Activated CD8-positive, alpha-beta memory T cell treated with anti-CD3 and anti-CD28 coated beads, Interleukin-2, amount 10 ng/mL, durations not matched to agents 7 days and 5 days (primary cell): ENCODE measurements around the gene SPATA1. TPM values are rescaled to one million over a fixed set of nuclear protein-coding genes. Genes with fewer than 3 reads are reported as not detected.

Experiments used
- ATAC-seq: fragments of 150-1000 bp; cut with Tn5 transposase; one replicate; pipeline ENCODE4 v1.10.0; 2021; ENCODE audit warnings: moderate library complexity
- CTCF ChIA-PET: fragments of 350-600 bp; sonication (Branson Sonifier 250); formaldehyde crosslinking; loops from one replicate; lab custom pipeline; 2021; ENCODE audit warnings: antibody characterized with exemption; lab: Charles Lee
- DNase-seq: peaks from one replicate; pipeline ENCODE4 v3.0.0-alpha.2; 2020
- H3K27ac Mint-ChIP-seq: one replicate; pipeline ENCODE4 v1.8.0; 2021; ENCODE audit warnings: mild to moderate bottlenecking, mixed read lengths
- H3K27me3 Mint-ChIP-seq: one replicate; pipeline ENCODE4 v1.8.0; 2021; ENCODE audit warnings: mixed read lengths
- H3K36me3 Mint-ChIP-seq: one replicate; pipeline ENCODE4 v1.8.0; 2021; ENCODE audit warnings: mild to moderate bottlenecking, mixed read lengths
- H3K4me1 Mint-ChIP-seq: one replicate; pipeline ENCODE4 v1.8.0; 2021; ENCODE audit warnings: mixed read lengths
- H3K4me3 Mint-ChIP-seq: one replicate; pipeline ENCODE4 v1.8.0; 2021; ENCODE audit warnings: mild to moderate bottlenecking, moderate library complexity, mixed read lengths
- H3K9me3 Mint-ChIP-seq: one replicate; pipeline ENCODE4 v1.8.0; 2022; ENCODE audit warnings: low read depth, mixed read lengths
- total RNA-seq, 2 experiments: library from RNA; stranded (reverse); gene quantifications; one replicate each; pipeline ENCODE4 v1.2.3, GENCODE V29; 2021

The SPATA1 gene
- total RNA-seq, 2 experiments from 2014 or later: 2.1 to 6.1 TPM

- peaks cover 9% of the 10 kb centered on the region for H3K36me3 Mint-ChIP-seq
- no peaks in the 10 kb centered on the region for H3K27me3 Mint-ChIP-seq
- no peaks in the 10 kb centered on the region for H3K4me1 Mint-ChIP-seq
- ATAC-seq (no peak), DNase-seq (no peak)
- H3K4me3 Mint-ChIP-seq: no peak overlapping the region
- H3K9me3 Mint-ChIP-seq: peaks cover 3% of the 10 kb centered on the region
- no peak overlapping the region for H3K27ac Mint-ChIP-seq
- CTCF ChIA-PET: no interaction called here
Observed at GRCh38 chr1:84525779-84526178, 19.6 kb downstream of the SPATA1 start.

- H3K27me3 Mint-ChIP-seq: no peaks in the 10 kb centered on the region
- H3K9me3 Mint-ChIP-seq: no peaks in the 10 kb centered on the region
- peaks cover 26% of the 10 kb centered on the region for H3K4me1 Mint-ChIP-seq
- H3K27ac Mint-ChIP-seq: peak overlapping the region; percentile 12
- ATAC-seq (peak; percentile 58), DNase-seq (no peak)
- H3K36me3 Mint-ChIP-seq: peaks cover 27% of the 10 kb centered on the region
- H3K4me3 Mint-ChIP-seq: no peak overlapping the region
- CTCF ChIA-PET: interaction anchor here (0.6 to 1.2 kb wide), 2 partner anchors 82 to 96 kb away, joined by 3 read pairs; no protein-coding TSS in a partner anchor
Observed at GRCh38 chr1:84538599-84538998, 32.4 kb downstream of the SPATA1 start.

GRCh38 chr1:84539972-84540371 is 33.8 kb downstream of the SPATA1 start:
- Mint-ChIP-seq H3K9me3 (no peaks in the 10 kb centered on the region), H3K36me3 (peaks cover 31% of the 10 kb centered on the region), H3K27ac (peak overlapping the region; percentile 23), H3K27me3 (no peaks in the 10 kb centered on the region), H3K4me3 (no peak overlapping the region), H3K4me1 (peaks cover 24% of the 10 kb centered on the region)
- no peak for ATAC-seq
- CTCF ChIA-PET: interaction anchor here (0.8 to 1.5 kb wide), 3 partner anchors 22 to 399 kb away, joined by 3 to 4 read pairs (median 3); partner anchors contain the start of genes GNG5 and SPATA1
- no peak for DNase-seq

GRCh38 chr1:84540759-84541158 is 34.6 kb downstream of the SPATA1 start:
- no peak overlapping the region for H3K4me3 Mint-ChIP-seq
- H3K27me3 Mint-ChIP-seq: no peaks in the 10 kb centered on the region
- H3K9me3 Mint-ChIP-seq: no peaks in the 10 kb centered on the region
- no peak overlapping the region for H3K27ac Mint-ChIP-seq
- no peak for DNase-seq
- ATAC-seq: no peak
- H3K36me3 Mint-ChIP-seq: peaks cover 31% of the 10 kb centered on the region
- H3K4me1 Mint-ChIP-seq: peaks cover 22% of the 10 kb centered on the region
- CTCF ChIA-PET: interaction anchor here (0.9 to 1.5 kb wide), 2 partner anchors 23 to 399 kb away, joined by 3 to 4 read pairs; no protein-coding TSS in a partner anchor

GRCh38 chr1:84541679-84542078 is 35.5 kb downstream of the SPATA1 start:
- H3K4me1 Mint-ChIP-seq: peaks cover 22% of the 10 kb centered on the region
- CTCF ChIA-PET: interaction anchor here (1.0 to 2.4 kb wide), 3 partner anchors 99 to 400 kb away, joined by 3 to 7 read pairs (median 3); partner anchors contain the start of gene PRKACB
- no peak overlapping the region for H3K4me3 Mint-ChIP-seq

GRCh38 chr1:84550826-84551225 is 44.6 kb downstream of the SPATA1 start:
- Mint-ChIP-seq H3K27ac (no peak overlapping the region), H3K4me3 (no peak overlapping the region), H3K9me3 (no peaks in the 10 kb centered on the region), H3K27me3 (no peaks in the 10 kb centered on the region), H3K36me3 (peaks cover 8% of the 10 kb centered on the region), H3K4me1 (no peaks in the 10 kb centered on the region)
- DNase-seq: no peak
- CTCF ChIA-PET: interaction anchor here (1.0 to 1.3 kb wide), 2 partner anchors 10 to 22 kb away, joined by 3 read pairs; no protein-coding TSS in a partner anchor
- no peak for ATAC-seq

More at GRCh38 chr1:84541679-84542078, 35.5 kb downstream of the SPATA1 start:
- ATAC-seq: no peak
- Mint-ChIP-seq H3K9me3 (no peaks in the 10 kb centered on the region), H3K27me3 (no peaks in the 10 kb centered on the region), H3K27ac (no peak overlapping the region), H3K36me3 (peaks cover 31% of the 10 kb centered on the region)
- no peak for DNase-seq

- DNase-seq (no peak), ATAC-seq (no peak)
- peaks cover 54% of the 10 kb centered on the region for H3K36me3 Mint-ChIP-seq
- H3K27ac Mint-ChIP-seq: no peak overlapping the region
- H3K27me3 Mint-ChIP-seq: no peaks in the 10 kb centered on the region
- H3K4me1 Mint-ChIP-seq: peaks cover 31% of the 10 kb centered on the region
- H3K9me3 Mint-ChIP-seq: no peaks in the 10 kb centered on the region
- CTCF ChIA-PET: no interaction called here
- H3K4me3 Mint-ChIP-seq: no peak overlapping the region
Observed at GRCh38 chr1:84569216-84569615, 63.0 kb downstream of the SPATA1 start.

- CTCF ChIA-PET: no interaction called here
- no peak for DNase-seq
- no peak for ATAC-seq
- Mint-ChIP-seq H3K27me3 (no peaks in the 10 kb centered on the region), H3K9me3 (no peaks in the 10 kb centered on the region), H3K4me1 (peaks cover 42% of the 10 kb centered on the region), H3K36me3 (peaks cover 52% of the 10 kb centered on the region), H3K4me3 (no peak overlapping the region), H3K27ac (no peak overlapping the region)
Observed at GRCh38 chr1:84570436-84571149, 64.4 kb downstream of the SPATA1 start.

GRCh38 chr1:84571150-84571535 is 65.0 kb downstream of the SPATA1 start:
- CTCF ChIA-PET: no interaction called here
- Mint-ChIP-seq H3K27ac (no peak overlapping the region), H3K9me3 (no peaks in the 10 kb centered on the region), H3K4me1 (peaks cover 43% of the 10 kb centered on the region), H3K36me3 (peaks cover 50% of the 10 kb centered on the region), H3K27me3 (no peaks in the 10 kb centered on the region), H3K4me3 (no peak overlapping the region)
- DNase-seq (no peak), ATAC-seq (no peak)

GRCh38 chr1:84573481-84573966 is 67.3 kb downstream of the SPATA1 start:
- H3K27ac Mint-ChIP-seq: peak overlapping the region; percentile 99
- peaks cover 39% of the 10 kb centered on the region for H3K4me1 Mint-ChIP-seq

GRCh38 chr1:84573967-84574842 is 68.0 kb downstream of the SPATA1 start, which contains the start of gene CTBS:
Gene CTBS (minus strand): TSS chr1:84574440. CDS start chr1:84574415, 25 bp downstream.
- Mint-ChIP-seq H3K27ac (peak within 1 kb of the TSS; percentile 99), H3K27me3 (no peaks in the 10 kb centered on the region), H3K4me3 (peak within 1 kb of the TSS; percentile 94), H3K36me3 (peaks cover 30% of the 10 kb centered on the region), H3K9me3 (no peaks in the 10 kb centered on the region), H3K4me1 (peaks cover 39% of the 10 kb centered on the region)
- ATAC-seq: peak; percentile 88
- CTCF ChIA-PET: interaction anchor here (0.7 to 4.1 kb wide), 5 partner anchors 46 to 140 kb away, joined by 3 to 19 read pairs (median 8); partner anchors contain the start of genes GNG5 and SPATA1
- DNase-seq: peak; percentile 90

More at GRCh38 chr1:84573481-84573966, 67.3 kb downstream of the SPATA1 start:
- DNase-seq (no peak), ATAC-seq (peak; percentile 4)
- CTCF ChIA-PET: interaction anchor here (0.7 to 4.1 kb wide), 10 partner anchors 23 to 139 kb away, joined by 3 to 19 read pairs (median 4); partner anchors contain the start of genes GNG5 and SPATA1
- H3K36me3 Mint-ChIP-seq: peaks cover 36% of the 10 kb centered on the region
- H3K27me3 Mint-ChIP-seq: no peaks in the 10 kb centered on the region
- no peaks in the 10 kb centered on the region for H3K9me3 Mint-ChIP-seq
- H3K4me3 Mint-ChIP-seq: peak overlapping the region; percentile 94

GRCh38 chr1:84574936-84575335 is 68.8 kb downstream of the SPATA1 start:
- H3K9me3 Mint-ChIP-seq: no peaks in the 10 kb centered on the region
- peak overlapping the region; percentile 99 for H3K27ac Mint-ChIP-seq
- CTCF ChIA-PET: interaction anchor here (1.4 to 4.1 kb wide), 3 partner anchors 45 to 141 kb away, joined by 6 to 19 read pairs (median 8); no protein-coding TSS in a partner anchor
- H3K4me3 Mint-ChIP-seq: peak overlapping the region; percentile 94
- no peak for ATAC-seq
- H3K4me1 Mint-ChIP-seq: peaks cover 39% of the 10 kb centered on the region
- H3K36me3 Mint-ChIP-seq: peaks cover 27% of the 10 kb centered on the region
- no peaks in the 10 kb centered on the region for H3K27me3 Mint-ChIP-seq
- DNase-seq: no peak
